ENCODE measurements around the gene LRFN4. TPM values are rescaled to one million over a fixed set of nuclear protein-coding genes. Genes with fewer than 3 reads are reported as not detected.

LRFN4 gene
- polyA plus RNA-seq, 12 donors = 13.1 to 30.6 (median 15.4) TPM; not detected in 1

DNA sequence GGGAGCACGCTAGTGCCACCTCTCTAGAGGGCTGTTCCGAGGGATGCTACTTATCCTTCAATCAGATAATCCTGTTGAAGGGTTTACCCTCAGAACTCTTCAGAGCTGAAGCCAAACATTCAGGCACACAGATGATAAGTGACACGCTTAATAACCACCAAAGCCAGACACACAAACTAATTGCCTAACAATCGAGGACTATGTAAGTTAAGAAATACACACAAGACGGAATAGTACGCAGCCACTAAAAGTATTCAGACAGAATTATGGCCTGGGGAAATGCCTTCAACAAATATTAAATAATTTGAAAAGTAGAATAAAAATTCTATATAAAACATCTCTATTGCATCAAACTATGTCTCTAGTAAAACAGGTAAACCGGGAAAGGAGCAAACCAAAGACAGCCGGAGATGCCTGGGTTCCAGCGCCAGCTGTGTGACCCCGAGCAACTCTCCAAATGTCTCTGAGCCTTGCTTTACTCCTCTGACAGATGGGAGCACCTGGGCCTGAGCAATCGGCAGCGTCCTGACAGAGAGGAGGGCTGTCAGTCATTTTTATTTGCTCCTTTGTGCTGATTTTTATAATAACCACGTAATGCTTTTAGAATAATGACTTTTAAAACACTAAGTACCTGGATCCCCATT lies 11.3 kb downstream of the LRFN4 start:
- DNase-seq = no peak

DNA sequence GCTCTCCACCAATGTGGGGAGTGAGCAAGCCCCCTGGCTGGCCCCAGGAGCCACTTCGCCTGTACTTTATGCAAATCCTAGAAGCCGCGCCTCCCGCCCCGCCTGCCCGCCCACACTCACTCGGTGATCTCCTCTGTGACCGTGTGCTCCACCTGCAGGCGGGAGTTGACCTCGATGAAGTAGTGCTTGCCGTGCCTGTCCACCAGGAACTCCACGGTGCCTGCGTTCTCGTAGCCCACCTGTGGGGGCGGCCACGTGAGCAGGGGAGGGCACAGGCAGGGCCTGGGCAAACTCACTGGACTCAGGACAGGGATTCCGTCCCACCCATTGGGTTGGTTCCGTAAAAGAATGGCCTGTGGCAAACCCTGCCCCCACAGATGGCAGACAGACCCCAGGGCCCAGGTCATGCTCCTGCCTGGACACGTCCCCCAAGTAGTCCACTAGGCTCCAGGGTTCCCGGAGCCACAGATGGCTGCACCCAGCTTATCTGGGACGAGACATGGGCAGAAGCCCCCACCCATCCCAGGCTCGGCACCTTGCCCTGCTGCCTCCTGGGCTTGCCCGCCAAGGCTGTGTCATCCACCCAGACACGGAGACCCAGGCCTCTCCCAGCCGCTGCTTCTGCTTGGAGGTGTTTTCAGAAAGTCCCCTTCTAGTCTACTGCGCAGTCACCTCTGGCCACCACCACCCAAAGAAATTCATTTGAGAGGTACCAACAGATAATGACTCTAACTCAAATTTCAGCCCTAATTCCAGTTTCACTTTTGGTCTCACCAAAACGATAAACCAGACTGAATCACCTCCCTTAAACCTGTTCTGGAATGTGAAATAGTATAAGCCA lies 12.1 kb downstream of the LRFN4 start:
- no peak for DNase-seq

DNA sequence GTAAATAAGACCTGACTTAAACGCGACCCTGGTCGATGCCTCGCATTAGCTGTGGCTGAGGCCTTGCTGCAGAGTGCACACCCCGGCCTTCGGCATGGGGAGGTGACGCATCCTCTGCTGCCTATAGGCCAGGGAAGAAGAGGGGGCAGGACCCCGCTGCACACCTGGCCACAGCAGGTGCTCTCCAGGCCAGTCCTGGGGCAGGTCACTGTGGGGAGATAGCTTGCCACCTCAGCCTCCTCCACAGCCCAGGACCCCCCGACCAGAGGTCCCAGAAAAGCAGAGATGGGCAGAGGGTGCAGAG lies 12.7 kb downstream of the LRFN4 start:
- DNase-seq = no peak

DNA sequence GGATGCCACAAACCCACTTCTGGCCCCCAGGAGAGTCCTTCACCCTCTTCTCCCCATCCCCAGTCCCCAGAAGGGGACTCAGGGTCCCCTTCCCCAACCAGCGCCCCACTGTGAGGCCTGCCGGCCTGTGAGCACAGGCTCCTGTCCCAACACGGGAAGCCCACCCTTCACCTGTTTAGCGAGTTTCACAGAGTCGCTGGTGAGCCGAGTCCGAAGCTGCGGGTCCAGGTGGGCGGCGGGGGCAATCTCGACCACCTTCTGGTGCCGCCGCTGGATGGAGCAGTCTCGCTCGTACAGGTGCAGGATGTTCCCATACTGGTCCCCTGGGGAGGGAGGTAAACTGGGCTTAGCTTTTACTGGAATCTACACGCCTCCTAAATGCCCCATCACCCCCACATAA lies 13.3 kb downstream of the LRFN4 start:
- no peak for DNase-seq

DNA sequence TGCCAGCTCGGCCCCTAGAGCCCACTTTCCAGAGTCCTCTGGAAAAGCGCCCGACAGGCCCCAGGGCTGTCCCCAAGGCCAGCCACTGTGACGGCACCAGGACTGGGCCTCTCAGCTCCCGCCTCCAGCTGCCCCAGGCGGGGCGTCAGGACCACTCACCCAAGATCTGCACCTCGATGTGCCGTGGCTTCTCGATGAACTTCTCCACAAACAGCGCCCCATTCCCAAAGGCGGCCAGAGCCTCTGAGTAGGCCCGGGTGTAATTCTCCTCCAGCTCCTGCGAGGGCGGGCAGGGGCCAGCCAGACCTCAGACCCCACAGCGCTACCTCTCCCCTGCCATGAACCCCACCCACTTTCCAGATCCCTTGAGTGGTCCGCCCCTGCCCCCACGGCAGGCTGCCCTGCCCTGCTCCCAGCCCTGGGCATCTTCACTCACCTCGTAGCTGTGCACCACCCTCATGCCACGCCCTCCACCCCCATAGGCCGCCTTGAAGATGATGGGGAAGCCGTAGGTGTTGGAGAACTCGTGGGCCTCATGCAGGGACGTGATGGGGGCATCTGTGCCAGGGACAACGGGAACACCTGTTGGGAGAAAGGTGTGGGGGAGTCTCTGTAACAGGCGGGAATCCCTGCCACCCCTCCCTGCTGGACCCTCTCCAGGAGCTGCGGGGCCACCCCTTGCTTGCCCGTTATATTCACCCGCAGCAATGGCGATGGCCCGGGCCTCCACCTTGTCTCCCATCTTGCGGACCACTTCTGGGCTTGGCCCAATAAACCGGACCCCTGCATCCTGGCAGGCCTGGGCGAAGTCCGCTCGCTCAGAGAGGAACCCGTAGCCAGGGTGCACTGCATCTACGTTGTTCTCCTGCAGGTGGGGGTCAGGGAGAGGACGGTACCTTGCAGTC lies 14.0 kb downstream of the LRFN4 start:
- DNase-seq = no peak

DNA sequence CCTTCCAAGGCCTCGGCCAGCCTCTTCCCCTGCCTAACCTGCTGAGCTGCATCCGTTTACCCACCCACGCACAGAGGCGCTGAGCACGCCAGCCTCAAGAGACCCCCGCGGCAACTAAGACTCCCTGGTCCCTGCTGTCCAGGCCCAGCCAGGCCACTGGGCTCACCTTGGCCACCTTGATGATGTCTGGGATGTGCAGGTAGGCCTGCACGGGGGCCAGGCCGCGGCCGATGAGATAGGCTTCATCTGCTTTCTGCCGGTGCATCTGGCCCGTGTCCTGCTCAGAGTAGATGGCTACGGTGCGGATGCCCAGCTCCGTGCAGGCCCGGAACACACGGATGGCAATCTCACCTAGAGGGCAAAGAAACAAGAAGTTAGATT lies 14.6 kb downstream of the LRFN4 start:
- DNase-seq = no peak

DNA sequence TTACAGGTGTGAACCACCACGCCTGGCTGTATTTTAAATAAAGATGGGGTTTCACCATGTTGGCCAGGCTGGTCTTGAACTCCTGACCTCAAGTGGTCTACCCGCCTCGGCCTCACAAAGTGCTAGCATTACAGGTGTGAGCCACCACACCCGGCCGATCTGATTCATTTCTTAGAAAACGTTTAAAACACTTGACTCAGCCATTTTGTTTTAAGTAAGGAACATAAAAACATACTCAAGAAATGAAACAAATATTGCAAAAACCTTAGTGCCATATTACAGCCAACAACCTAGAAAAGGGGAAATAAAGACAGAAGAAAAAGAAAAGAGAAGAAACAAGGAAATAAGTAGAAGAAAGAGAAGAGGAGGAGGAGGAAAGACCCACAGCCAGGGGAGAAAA lies 17.4 kb downstream of the LRFN4 start:
- DNase-seq = no peak

DNA sequence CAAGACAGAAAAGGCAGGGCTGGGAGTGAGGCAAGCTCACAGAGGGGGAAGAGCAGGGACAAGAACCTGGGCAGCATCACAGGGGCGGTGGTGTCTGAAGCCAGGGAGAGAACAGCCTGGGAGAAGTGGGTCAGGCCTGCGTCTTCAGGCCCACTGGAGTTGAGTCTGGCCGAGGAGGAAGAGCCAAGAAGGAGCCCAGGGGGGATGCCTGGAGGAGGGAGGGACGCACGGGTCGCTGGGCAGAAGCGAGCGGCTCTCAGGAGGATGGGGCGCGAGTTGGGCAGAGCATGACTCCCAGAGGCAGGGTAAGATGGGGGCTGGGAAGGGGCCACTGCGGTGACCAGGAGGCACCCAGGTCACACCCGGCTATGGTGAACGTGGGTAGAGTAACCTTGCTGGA lies 18.5 kb downstream of the LRFN4 start:
- DNase-seq = no peak

DNA sequence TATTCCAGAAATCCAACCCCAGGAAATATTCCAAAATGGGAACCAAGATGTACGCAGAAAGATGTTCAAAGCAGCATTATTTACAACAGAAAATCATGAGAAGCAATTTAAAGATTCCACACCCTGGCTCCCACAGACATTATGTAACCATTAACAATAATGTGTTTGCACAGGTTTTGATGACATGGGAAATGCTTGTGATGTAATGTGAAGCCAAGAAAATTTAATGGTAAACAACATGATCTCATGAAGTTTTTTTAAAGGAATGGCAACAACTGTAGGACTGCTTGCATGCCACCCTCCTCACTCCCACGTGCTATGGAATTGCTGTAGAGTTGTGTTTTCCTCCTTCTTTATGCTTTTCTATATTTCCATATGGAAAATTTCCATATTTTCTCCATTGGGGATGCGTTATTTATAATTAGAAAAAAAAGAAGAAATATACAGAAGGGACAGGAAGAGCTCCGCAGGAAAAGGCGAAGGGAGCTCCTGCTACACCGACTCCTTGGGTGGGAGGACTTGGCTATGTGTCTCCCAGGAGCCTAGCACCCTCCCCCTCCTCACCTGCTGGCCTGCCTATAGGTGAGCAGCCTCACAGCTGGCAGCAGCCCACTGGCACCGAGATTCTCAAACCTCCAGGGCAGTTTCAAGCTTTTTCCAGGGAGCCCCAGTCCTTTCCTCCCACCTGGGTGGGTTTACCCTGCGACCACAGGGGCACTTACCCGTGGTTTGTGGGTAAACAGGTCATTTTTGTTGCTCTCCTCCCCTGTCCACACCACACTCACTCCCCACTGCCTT lies 20.9 kb downstream of the LRFN4 start:
- DNase-seq = no peak

DNA sequence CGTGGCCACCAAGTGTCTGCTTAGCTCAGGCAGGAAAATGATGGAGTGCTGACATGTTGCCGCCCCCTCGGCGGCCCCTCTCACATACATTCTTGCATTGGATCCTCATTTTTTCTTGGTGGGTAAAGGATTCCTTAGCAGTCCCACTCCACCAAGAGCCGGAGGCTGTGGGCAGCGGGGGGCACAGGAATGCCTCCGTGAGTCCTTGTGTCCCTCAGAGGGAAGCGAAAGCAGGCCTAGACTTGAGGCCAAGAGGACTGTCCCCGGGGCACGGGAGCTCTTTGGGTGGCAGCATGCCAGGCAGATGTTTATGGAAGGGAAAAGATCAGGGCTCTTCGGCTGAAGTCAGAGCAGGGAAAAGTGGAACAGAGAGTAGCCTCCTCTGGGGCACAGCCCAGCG lies 21.6 kb downstream of the LRFN4 start:
- no peak for DNase-seq

DNA sequence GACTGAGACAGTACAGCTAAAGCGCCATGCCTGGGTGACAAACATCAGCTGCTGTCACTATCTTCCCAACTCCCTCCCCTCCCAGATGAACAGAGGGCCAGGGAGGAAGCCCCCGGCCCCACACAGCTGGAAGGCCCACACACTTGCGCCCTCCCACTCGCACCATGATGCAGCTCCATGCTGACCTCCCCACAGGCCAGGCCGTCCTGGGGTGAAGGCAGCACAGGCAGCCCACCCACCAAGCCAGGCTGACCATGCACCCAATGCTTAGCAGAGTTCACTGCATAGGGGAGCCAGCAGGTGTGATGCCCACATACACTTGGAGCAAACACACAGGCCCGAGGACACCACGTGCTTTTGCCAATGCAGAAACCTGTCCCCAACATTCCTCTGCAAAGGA lies 22.1 kb downstream of the LRFN4 start:
- no peak for DNase-seq

DNA sequence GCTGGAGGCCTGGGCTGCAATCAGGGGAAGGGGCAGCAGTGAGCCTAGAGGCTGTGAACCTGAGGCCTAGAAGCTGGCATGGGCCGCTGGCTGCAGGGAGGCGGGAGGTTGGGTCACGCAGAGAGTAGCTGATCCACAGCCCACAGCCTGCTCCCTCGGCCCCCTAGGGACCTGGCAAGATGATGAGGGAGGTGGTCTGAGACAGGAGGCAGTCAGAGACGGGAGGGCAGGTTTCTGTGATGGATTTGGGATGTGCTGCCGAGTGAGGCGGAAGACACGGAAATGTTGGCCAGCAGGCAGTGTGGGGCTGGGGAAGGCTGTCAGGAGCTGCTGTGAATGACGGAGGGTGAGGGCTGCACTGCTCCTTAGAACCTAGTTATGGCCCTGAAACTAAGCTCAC lies 22.7 kb downstream of the LRFN4 start:
- no peak for DNase-seq

DNA sequence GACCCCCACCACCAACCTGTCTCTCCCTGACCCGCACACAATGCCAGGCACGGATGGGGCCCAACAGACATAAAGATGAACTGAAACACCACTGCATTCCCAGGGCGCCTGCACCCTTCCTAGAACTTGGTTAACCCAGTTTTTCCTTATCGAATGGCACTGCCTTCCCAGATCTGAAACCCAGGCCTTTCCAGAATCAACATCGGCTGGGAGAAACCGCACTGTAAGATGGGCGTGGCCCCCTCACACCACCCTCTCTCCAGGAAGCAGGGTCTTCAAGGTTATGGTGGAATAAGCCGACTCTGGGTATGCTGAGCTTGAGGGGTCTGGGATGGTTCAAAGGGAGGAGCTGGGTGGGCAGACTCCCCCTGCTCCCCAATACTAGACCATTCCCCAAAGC lies 23.1 kb downstream of the LRFN4 start:
- no peak for DNase-seq

DNA sequence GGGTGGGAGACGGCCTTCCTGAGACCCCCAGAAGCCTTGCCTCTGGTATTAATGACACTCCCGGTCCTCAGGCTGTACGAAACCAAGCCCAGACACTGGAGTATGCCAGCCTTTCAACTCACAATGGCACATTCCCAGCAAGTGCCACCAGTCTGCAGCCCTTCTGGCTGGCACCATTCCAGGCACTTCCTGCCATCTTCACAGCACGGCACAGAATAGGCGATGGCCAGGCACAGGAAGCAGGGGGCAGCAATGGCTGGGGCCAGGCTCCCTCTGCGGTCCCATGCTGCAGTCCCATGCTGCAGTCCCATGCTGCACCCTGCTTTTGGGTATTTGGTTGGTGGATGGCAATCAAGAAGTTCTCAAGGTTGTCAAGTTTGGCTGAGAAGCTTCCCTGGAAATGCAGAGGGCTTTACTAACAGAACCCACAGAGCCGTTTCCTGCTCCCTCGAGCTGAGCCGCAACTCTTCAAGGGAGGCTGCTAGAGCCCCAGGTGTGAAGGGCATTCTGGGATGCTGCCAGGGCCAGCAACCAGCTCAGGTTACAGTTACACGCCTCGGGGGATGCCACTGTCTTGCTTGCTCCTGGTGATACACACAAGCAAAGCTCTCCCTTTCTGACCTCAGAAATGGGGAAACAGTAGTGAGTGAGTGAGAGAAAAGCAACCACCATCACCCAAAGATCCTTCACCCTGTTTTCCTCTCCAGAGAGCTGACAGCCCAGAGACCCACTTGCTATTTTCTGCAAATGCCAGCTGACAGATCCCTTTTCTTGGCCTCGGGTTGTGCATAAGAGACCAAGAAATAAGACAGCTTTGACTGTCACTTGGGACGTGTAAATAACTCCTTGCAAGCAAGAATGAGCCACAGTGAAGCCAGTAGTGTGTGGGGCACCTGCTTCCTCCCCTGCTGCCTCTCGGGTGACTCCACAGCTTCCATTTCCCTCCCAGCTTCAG lies 23.9 kb downstream of the LRFN4 start:
- DNase-seq = no peak

DNA sequence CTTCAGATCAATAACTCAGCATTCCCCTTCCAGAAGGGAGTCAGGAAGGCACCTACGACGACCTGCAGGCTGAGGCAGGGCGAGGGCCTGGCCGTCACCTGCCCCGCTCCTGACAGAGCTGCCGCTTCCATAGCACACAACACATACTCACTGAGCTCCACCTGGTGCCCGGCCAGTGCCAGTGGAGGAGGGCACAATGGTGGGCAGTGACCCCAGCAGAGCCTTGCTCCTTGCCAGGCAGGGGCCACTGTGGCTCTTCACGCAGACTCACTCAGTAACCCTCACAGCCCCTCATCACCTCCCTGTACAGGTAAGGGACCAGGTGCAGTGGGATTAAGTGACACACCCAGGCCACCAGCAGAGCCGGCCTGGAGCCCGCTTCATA lies 24.6 kb downstream of the LRFN4 start:
- DNase-seq = no peak

DNA sequence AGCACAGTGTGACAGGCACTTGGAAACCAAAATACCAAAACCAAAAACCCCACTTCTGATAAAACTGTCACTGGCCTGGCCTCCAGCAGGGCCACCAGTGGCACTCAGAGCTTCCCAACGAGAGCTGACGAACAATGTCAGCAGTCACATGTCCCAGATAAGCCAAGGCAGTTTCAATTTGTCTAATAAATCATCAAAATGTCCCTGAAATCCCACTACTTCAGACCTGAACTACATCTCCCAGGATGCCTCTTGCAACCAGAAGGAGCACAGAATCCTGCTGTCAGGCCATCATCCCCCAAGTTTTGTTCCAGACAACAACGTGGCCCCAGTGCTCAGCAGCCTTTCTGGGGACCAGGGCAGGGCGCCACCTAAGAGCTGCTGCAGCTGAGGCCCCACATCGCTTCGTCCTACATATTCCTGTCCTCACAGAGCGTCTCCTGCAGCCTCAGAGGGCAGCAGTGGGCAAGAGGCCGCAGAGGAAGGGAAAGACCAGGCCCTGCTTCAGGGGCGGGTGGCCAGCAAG lies 25.1 kb downstream of the LRFN4 start:
- DNase-seq = no peak

DNA sequence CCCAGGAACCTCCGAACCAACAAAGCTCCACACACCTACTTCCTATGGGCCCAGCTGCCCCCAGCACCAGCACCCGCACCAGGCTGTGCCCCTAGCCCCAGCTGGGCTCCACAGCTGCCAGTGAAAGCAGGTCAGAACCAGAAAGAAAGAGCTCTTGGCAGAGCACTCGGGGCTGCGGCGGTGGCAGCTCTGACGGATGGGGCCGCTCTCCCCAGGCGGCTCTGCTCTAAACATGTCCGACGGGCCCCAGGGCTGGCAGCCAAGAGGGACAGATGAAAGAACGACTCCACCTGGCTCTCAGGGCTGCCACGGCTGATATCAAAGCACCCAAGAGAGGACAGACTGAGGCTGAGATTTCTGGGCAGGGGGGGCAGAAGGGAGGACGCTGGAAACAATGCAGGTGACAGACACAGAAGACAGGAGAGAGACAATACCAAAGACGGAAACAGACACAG lies 25.7 kb downstream of the LRFN4 start:
- no peak for DNase-seq

DNA sequence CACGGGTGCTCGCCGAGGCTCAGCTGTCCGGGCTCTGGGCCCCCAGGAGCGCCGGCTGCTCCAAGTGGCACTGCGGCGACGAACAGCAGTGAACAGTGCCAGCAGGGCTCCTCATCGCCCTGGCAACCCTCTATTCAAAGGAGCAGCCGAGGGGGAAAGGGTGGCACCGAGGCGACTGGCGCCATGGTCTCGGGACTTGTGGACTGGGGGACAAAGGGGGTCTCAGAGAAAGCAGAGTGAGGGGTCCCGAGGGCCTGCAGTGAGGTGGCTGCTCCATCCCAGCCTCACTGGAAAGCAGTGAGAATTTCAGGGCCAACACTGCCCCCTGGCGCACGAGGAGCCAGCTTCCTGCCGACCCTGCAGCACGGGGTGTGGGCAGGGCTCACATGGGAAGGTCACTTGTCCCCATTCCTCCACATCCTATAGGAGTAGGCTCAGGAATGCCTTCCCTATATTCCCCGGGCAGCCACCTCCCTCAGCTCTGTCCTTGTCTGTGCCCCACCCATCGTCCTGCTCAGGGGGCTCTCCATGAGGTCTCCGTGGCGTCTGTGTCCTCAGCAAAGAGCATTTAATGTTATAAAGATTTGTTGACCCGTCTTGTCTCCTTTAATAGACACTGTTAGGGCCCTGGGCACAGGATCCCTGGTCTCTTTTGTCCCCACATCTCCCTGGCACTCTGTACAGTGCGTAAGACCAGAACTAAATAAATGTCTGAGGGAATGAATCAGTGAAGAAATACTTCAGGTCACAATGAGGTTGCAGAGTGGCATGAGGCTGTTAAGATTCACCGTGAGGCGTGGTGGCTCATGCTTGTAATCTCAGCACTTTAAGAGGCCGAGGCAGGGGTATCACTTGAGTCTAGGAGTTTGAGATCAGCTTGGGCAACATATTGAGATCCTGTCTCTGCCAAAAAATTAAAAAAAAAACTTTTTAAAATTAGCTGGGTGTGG lies 26.4 kb downstream of the LRFN4 start:
- no peak for DNase-seq

DNA sequence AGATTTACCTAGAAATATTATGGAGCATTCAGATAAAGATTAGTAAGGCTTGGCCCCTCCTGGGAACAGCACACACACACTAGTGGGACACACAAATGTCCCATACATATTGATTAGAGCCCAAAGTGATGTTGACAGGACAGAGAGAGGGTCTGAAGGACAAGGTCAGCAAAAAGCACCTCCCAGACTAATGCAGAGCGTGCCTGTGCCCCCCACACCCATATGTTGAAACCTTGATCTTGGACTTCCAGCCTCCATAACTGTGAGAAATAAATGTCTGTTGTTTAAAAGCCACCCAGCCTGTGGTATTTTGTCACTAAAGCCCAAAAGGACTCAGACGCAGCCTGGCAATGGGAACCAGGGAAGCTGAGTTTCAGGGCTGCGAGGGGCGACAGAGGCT lies 27.6 kb downstream of the LRFN4 start:
- no peak for DNase-seq

Data from muscle of arm (tissue), 12 donors.